HG02623 (cell line): ENCODE results near the gene DAPK1.

Experiments
- ATAC-seq: cut with Tn5 transposase; IDR thresholded peaks from one replicate; pipeline ENCODE4 v1.9.1; 2021; ENCODE audit warnings: moderate library complexity; ENCODE audit not compliant: unreplicated experiment

DAPK1 gene

GRCh38 chr9:87587864-87588263 is 90.2 kb downstream of the DAPK1 start:
- ATAC-seq: no peak

- no peak for ATAC-seq
Measured at GRCh38 chr9:87588339-87588738, 90.7 kb downstream of the DAPK1 start.

GRCh38 chr9:87590996-87591395 is 93.3 kb downstream of the DAPK1 start:
- no peak for ATAC-seq

- no peak for ATAC-seq
Measured at GRCh38 chr9:87592554-87593358, 95.1 kb downstream of the DAPK1 start.

- no peak for ATAC-seq
Measured at GRCh38 chr9:87593359-87593980, 95.8 kb downstream of the DAPK1 start.

- ATAC-seq: no peak
Measured at GRCh38 chr9:87594194-87594593, 96.5 kb downstream of the DAPK1 start.

GRCh38 chr9:87594662-87595061 is 97.0 kb downstream of the DAPK1 start:
- ATAC-seq: no peak

- no peak for ATAC-seq
Measured at GRCh38 chr9:87595610-87596009, 97.9 kb downstream of the DAPK1 start.

- ATAC-seq: no peak
Measured at GRCh38 chr9:87596862-87597261, 99.2 kb downstream of the DAPK1 start.

- ATAC-seq: no peak
Measured at GRCh38 chr9:87597710-87598443, 100.2 kb downstream of the DAPK1 start.

GRCh38 chr9:87599901-87600610 is 102.4 kb downstream of the DAPK1 start:
- ATAC-seq: no peak

- no peak for ATAC-seq
Measured at GRCh38 chr9:87601176-87601575, 103.5 kb downstream of the DAPK1 start.

- ATAC-seq: no peak
Measured at GRCh38 chr9:87601595-87601994, 103.9 kb downstream of the DAPK1 start.

- no peak for ATAC-seq
Measured at GRCh38 chr9:87602933-87603643, 105.4 kb downstream of the DAPK1 start.

GRCh38 chr9:87603854-87604490 is 106.3 kb downstream of the DAPK1 start:
- no peak for ATAC-seq

GRCh38 chr9:87604886-87605588 is 107.4 kb downstream of the DAPK1 start:
- ATAC-seq: no peak

- ATAC-seq: no peak
Measured at GRCh38 chr9:87605676-87606075, 108.0 kb downstream of the DAPK1 start.

- no peak for ATAC-seq
Measured at GRCh38 chr9:87606841-87607521, 109.3 kb downstream of the DAPK1 start.

GRCh38 chr9:87607859-87608258 is 110.2 kb downstream of the DAPK1 start:
- ATAC-seq: no peak
